Lower leg skin (tissue), 4 donors: Measurements from ENCODE around the gene DYNLRB1. TPM values are rescaled to one million over a fixed set of nuclear protein-coding genes. Genes with fewer than 3 reads are reported as not detected.
"Not testable (repeated sequence)": the region's sequence is repeated elsewhere in the genome, so short reads cannot be mapped to it uniquely, and the experiment has no call there.

Experiments
- DNase-seq, 2 donors: peaks; one replicate each; pipeline ENCODE4 v3.0.0-alpha.2; 2019; ENCODE audit warnings: low spot score in 2 of 2
- H3K4me3 ChIP-seq: fragments of 200-600 bp; sonication (generic); 2 replicates; pipeline ENCODE4 v1.5.1; 2017; ENCODE audit warnings: mild to moderate bottlenecking, low read depth; ENCODE audit not compliant: poor library complexity, severe bottlenecking
- POLR2A ChIP-seq, 2 donors: fragments of 450-650 bp; IDR thresholded peaks; one replicate each; pipeline ENCODE4 v1.6.1; 2016 to 2017; ENCODE audit warnings: antibody characterized with exemption in 2 of 2, mild to moderate bottlenecking in 1 of 2, moderate library complexity in 1 of 2
- WGBS, 2 donors: methylation state at CpG; one replicate each; pipeline ENCODE4 v1.1.5; 2018; 5-methylcytosine and 5-hydroxymethylcytosine counted together
- intact Hi-C: fragments of 100-400 bp; cut with DNase I; formaldehyde crosslinking; loops from one replicate; pipeline ENCODE4 v1.15.0; 2023; ENCODE audit warnings: low total_unique reads
- total RNA-seq, 4 donors: library from RNA; depleted of rRNA; stranded (reverse); fragments of >200 nt; gene quantifications; one replicate each; pipeline ENCODE4 v1.1.0, GENCODE V29; 2016
- TF ChIP-seq, protein P1 (sequence below), 3 donors: fragments of 450-650 bp; IDR thresholded peaks; one replicate each; pipeline ENCODE4 v1.5.1; 2016; ENCODE audit warnings: antibody characterized with exemption in 3 of 3, mild to moderate bottlenecking in 3 of 3, moderate library complexity in 2 of 3

The DYNLRB1 gene
- total RNA-seq, 4 donors from 2014 or later, result 162 to 232 (median 193) TPM

DNA sequence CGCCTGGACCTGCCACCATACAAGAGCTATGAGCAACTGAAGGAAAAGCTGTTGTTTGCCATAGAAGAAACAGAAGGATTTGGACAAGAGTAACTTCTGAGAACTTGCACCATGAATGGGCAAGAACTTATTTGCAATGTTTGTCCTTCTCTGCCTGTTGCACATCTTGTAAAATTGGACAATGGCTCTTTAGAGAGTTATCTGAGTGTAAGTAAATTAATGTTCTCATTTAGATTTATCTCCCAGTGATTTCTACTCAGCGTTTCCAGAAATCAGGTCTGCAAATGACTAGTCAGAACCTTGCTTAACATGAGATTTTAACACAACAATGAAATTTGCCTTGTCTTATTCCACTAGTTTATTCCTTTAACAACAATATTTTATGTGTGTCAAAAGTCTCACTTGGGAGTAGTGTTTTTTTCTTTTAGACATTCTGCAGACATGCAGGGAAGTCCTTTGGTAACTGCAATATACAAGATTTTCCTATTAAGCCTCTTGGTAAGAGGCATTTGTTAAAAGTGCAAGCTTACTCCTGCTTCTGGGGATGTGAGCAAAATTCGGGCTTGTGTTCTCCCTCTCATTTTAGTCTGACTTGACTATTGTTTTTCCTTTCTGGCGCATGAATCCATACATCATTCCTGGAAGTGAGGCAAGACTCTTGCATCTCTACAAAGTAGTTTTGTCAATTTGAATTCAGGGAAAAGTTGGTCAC is 8.4 kb upstream of the DYNLRB1 start:
- H3K4me3 ChIP-seq, result no peak overlapping the region
- 88 to 90% methylated on average over 4 of the region's 4 CpGs for WGBS, 2 donors
- TF ChIP-seq, protein P1, sequence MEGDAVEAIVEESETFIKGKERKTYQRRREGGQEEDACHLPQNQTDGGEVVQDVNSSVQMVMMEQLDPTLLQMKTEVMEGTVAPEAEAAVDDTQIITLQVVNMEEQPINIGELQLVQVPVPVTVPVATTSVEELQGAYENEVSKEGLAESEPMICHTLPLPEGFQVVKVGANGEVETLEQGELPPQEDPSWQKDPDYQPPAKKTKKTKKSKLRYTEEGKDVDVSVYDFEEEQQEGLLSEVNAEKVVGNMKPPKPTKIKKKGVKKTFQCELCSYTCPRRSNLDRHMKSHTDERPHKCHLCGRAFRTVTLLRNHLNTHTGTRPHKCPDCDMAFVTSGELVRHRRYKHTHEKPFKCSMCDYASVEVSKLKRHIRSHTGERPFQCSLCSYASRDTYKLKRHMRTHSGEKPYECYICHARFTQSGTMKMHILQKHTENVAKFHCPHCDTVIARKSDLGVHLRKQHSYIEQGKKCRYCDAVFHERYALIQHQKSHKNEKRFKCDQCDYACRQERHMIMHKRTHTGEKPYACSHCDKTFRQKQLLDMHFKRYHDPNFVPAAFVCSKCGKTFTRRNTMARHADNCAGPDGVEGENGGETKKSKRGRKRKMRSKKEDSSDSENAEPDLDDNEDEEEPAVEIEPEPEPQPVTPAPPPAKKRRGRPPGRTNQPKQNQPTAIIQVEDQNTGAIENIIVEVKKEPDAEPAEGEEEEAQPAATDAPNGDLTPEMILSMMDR (IDR thresholded peaks at IDR 0.05), result no peak
- TF ChIP-seq POLR2A (IDR thresholded peaks at IDR 0.05), result no peak
- intact Hi-C loops, result no loop called here
- no peak for DNase-seq

DNA sequence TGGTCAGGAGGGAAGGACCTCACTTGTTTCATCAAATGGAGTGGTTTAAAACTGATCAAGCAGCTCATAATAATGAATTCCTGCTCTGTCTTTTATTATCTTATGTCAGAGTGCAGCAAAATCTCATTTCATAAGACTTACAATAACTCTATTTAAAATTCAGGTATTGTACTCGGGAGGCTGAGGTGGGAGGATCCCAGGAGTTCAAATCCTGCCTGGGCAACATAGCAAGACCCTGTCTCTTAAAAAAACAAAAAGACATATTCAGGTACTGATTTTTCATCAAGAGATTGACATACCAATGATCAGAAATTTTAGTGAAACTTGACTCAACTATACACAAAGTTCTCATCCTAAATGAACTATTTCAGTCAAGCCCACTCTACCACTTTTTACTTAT is 5.6 kb upstream of the DYNLRB1 start:
- no peak for DNase-seq
- no peak for TF ChIP-seq POLR2A (IDR thresholded peaks at IDR 0.05)
- TF ChIP-seq, protein P1 (IDR thresholded peaks at IDR 0.05), result no peak
- no peak overlapping the region for H3K4me3 ChIP-seq
- 97 to 98% methylated on average over 1 of the region's 1 CpG for WGBS, 2 donors
- intact Hi-C loops, result no loop called here

DNA sequence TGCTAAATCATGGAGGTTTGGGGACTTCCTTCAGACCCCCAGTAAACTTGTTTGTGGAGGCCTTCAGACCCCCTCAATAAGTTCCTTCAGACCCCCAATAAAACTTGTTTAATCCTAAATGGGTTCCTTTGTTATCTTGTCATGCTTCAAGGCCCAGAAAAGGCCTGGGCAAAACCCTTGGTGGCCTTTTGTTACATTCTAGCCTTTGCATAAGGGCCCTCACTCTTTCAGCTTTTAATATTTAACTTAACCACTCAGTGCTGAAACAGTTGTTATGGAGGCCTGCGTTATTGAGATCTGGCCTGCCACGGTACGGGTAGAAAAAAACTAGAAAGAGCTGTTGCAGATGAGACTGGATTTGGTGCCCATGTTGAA is 4.3 kb upstream of the DYNLRB1 start:
- DNase-seq, result no peak
- intact Hi-C loops, result no loop called here
- no peak overlapping the region for H3K4me3 ChIP-seq
- WGBS, 2 donors, result 92 to 93% methylated on average over 3 of the region's 3 CpGs
- no peak for TF ChIP-seq POLR2A (IDR thresholded peaks at IDR 0.05)
- TF ChIP-seq, protein P1 (IDR thresholded peaks at IDR 0.05), result no peak

DNA sequence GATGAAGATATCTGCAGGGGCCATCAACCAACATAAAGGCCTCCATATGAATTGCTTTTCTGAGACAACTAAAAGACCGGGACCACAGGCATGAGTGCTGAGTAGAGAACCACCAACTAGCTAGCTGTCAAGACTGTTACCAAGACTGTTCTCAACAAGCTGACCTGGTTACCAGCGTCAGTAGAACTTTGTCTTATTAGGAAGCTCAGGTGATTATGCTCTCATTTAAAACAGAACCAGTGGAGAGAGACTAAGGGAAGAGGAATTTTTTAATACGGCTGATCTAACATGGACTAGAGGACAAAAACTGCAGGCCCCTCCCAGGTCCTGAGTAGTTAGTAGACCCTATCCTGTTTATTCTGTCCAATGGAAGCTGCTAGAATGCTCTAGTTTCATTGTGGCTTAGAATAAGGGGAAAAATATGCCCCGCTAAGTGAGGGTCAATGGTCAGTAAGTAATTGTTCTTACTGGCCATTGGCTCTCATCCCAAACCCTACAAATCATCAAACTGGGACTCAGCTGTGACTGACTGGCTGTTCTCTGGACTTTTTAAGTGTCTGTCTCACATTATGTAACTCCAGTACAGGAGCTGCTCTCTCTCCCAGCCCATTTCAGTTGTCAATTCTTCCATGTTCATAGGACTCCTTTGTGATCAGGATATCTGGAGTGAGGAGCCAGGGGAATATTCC is 3.8 kb upstream of the DYNLRB1 start:
- TF ChIP-seq POLR2A (IDR thresholded peaks at IDR 0.05), result no peak
- TF ChIP-seq, protein P1 (IDR thresholded peaks at IDR 0.05), result no peak
- WGBS, 2 donors, result 78 to 81% methylated on average over 4 of the region's 4 CpGs
- H3K4me3 ChIP-seq, result no peak overlapping the region
- no peak for DNase-seq
- intact Hi-C loops, result no loop called here

DNA sequence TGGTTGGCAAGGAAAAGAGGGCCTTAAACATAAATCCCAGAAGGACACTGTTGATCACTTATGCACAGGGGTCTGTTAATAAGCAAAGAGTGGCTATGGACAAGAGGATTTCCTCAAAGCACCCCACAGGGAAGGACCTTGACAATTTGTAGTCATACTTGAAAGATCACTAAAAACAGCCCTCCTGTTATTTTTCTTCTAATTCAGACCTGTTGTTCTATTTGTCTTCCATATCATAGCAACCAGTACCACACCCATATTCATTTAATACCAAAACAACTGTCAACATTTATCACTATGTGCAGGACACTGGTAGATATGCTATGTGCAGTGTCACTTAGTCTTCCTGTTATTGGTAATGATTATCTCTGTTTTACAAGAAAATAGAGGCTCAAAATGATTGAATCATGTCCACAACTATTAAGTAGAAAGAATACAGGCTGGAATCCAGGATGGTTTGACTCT is 3.2 kb upstream of the DYNLRB1 start:
- no peak overlapping the region for H3K4me3 ChIP-seq
- TF ChIP-seq, protein P1 (IDR thresholded peaks at IDR 0.05), result no peak
- no peak for TF ChIP-seq POLR2A (IDR thresholded peaks at IDR 0.05)

DNA sequence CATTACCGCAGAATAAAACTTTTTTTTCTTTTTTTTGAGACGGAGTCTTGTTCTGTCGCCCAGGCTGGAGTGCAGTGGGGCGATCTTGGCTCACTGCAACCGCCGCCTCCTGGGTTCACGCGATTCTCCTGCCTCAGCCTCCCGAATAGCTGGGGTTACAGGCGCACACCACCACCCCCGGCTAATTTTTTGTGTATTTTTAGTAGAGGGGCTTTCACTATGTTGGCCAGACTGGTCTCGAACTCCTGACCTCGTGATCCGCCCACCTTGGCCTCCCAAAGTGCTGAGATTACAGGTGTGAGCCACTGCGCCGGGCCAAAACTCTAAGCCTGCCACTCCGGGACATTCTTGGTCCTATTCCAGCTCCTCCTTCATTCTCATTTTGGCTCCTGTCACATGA is 2.2 kb upstream of the DYNLRB1 start:
- WGBS, 2 donors, result 80 to 84% methylated on average over 17 of the region's 17 CpGs

More for the DNA sequence above, 3.2 kb upstream of the DYNLRB1 start:
- intact Hi-C loops, result no loop called here
- DNase-seq, result no peak

More for the DNA sequence above, 2.2 kb upstream of the DYNLRB1 start:
- H3K4me3 ChIP-seq, intact Hi-C loops: not testable (repeated sequence)
- peak in 1 of 2 donors; percentile 62 for DNase-seq
